Left lung (tissue), 10 donors: Measurements from ENCODE around the gene BORCS6. TPM values are rescaled to one million over a fixed set of nuclear protein-coding genes. Genes with fewer than 3 reads are reported as not detected.
A peak's percentile ranks its signal among the peaks of the same experiment; 100 is the strongest.

ENCODE experiments used
- ATAC-seq: fragments of 200-7000 bp; cut with Tn5 transposase; one replicate; pipeline ENCODE4 v1.9.1; 2020; ENCODE audit warnings: moderate library complexity
- DNase-seq, 4 donors: peaks; one replicate each; pipeline ENCODE4 v3.0.0-alpha.2; 2013 to 2020
- H3K27ac ChIP-seq, 2 donors: fragments of 200-600 bp; sonication (generic) in 1 of 2; one replicate each; pipeline versions ENCODE4 v1.5.0 to v1.8.0; 2020 to 2021
- H3K27me3 ChIP-seq, 2 donors: fragments of 200-600 bp; sonication (generic) in 1 of 2; one replicate each; pipeline versions ENCODE4 v1.5.0 to v1.8.0; 2020 to 2021
- H3K36me3 ChIP-seq, 2 donors: fragments of 200-600 bp; sonication (generic) in 1 of 2; one replicate each; pipeline versions ENCODE4 v1.5.0 to v1.8.0; 2020 to 2021
- H3K4me1 ChIP-seq, 2 donors: fragments of 200-600 bp; one replicate each; pipeline ENCODE4 v1.8.0; 2021
- H3K4me3 ChIP-seq, 2 donors: fragments of 200-600 bp; sonication (generic) in 1 of 2; one replicate each; pipeline versions ENCODE4 v1.5.0 to v1.8.0; 2020 to 2021; ENCODE audit warnings: mild to moderate bottlenecking in 1 of 2
- H3K9me3 ChIP-seq, 2 donors: fragments of 200-600 bp; sonication (generic) in 1 of 2; one replicate each; pipeline versions ENCODE4 v1.5.0 to v1.8.0; 2020 to 2021
- CTCF ChIP-seq, 2 donors: fragments of 200-600 bp; sonication (generic) in 1 of 2; IDR thresholded peaks; one replicate each; pipeline versions ENCODE4 v1.5.0 to v1.8.0; 2021; ENCODE audit warnings: antibody characterized with exemption in 2 of 2
- intact Hi-C, 2 donors: fragments of 100-400 bp; cut with DNase I; formaldehyde crosslinking; loops; one replicate each; pipeline versions ENCODE4 v1.11.2 to v1.14.2; 2022
- polyA plus RNA-seq, 6 donors: library from polyadenylated mRNA; unstranded; fragments of 120-200 nt; gene quantifications; one replicate each; pipeline ENCODE4 v1.2.1, GENCODE V29; 2013; ENCODE audit not compliant: insufficient read length in 6 of 6
- total RNA-seq, 2 donors: library from RNA; stranded (reverse); fragmentation: NEBNext Ultra II Directional; extraction: Animal tissue kit (Norgen Biotek cat#: 25700); gene quantifications; one replicate each; pipeline ENCODE4 v1.2.1, GENCODE V29; 2021
- donor health status: DM: no; HTN: yes; CAD: no.
- donor health status: DM: no; HTN: no; CAD: no.

BORCS6 gene
- total and polyA plus RNA-seq, 8 donors: 2.4 to 10.6 (median 3.3) TPM

- TF ChIP-seq CTCF (IDR thresholded peaks at IDR 0.05): no peak
- peak overlapping the region; percentile 3 to 29 for H3K4me3 ChIP-seq
Observed at GRCh38 chr17:8192070-8192815, 2.3 kb upstream of the BORCS6 start.

GRCh38 chr17:8190506-8190905, 526 bp upstream of the BORCS6 start:
- intact Hi-C loops: no loop called here
- H3K9me3 ChIP-seq: no peaks in the 10 kb centered on the region
- H3K27ac ChIP-seq: peak overlapping the region; percentile 63 to 97
- DNase-seq (no peak), ATAC-seq (no peak)
- peaks cover 14 to 64% of the 10 kb centered on the region in 2 donors for H3K4me1 ChIP-seq
- TF ChIP-seq CTCF (IDR thresholded peaks at IDR 0.05): no peak
- H3K36me3 ChIP-seq: no peaks in the 10 kb centered on the region
- no peaks in the 10 kb centered on the region for H3K27me3 ChIP-seq
- peak overlapping the region in 1 of 2 donors; percentile 83 for H3K4me3 ChIP-seq

More at GRCh38 chr17:8192070-8192815, 2.3 kb upstream of the BORCS6 start:
- ATAC-seq (peak; percentile 28), DNase-seq (peak in 3 of 4 donors; percentile 75 to 85 (median 82))
- no peaks in the 10 kb centered on the region for H3K36me3 ChIP-seq
- peak overlapping the region; percentile 80 to 83 for H3K27ac ChIP-seq
- H3K4me1 ChIP-seq: peaks cover 14 to 48% of the 10 kb centered on the region in 2 donors
- H3K27me3 ChIP-seq: no peaks in the 10 kb centered on the region
- intact Hi-C loops: no loop called here
- H3K9me3 ChIP-seq: no peaks in the 10 kb centered on the region

GRCh38 chr17:8189041-8189710, 804 bp downstream of the BORCS6 start:
- intact Hi-C loops: loop anchor here (5.0 to 10.0 kb wide), 2 partner anchors 33 to 64 kb away; partner anchors contain the start of gene HES7 (in 1 of the 2)
- TF ChIP-seq CTCF (IDR thresholded peaks at IDR 0.05): no peak
- peak; percentile 0 for ATAC-seq

GRCh38 chr17:8188263-8188839, 1.6 kb downstream of the BORCS6 start:
- no peaks in the 10 kb centered on the region for H3K27me3 ChIP-seq
- intact Hi-C loops: loop anchor here (5.0 to 10.0 kb wide), 2 partner anchors 34 to 64 kb away; partner anchors contain the start of gene HES7 (in 1 of the 2)

More at GRCh38 chr17:8189041-8189710, 804 bp downstream of the BORCS6 start:
- Histone ChIP-seq H3K9me3 (no peaks in the 10 kb centered on the region), H3K4me3 (peak overlapping the region; percentile 83 to 84), H3K36me3 (no peaks in the 10 kb centered on the region), H3K4me1 (peaks cover 14 to 65% of the 10 kb centered on the region in 2 donors), H3K27ac (peak overlapping the region; percentile 97), H3K27me3 (no peaks in the 10 kb centered on the region)
- peak in 1 of 4 donors; percentile 79 for DNase-seq

More at GRCh38 chr17:8188263-8188839, 1.6 kb downstream of the BORCS6 start:
- Histone ChIP-seq H3K4me3 (peak overlapping the region; percentile 83 to 84), H3K27ac (peak overlapping the region; percentile 97), H3K9me3 (no peaks in the 10 kb centered on the region), H3K4me1 (peaks cover 14 to 65% of the 10 kb centered on the region in 2 donors), H3K36me3 (no peaks in the 10 kb centered on the region)
- no peak for TF ChIP-seq CTCF (IDR thresholded peaks at IDR 0.05)
- DNase-seq (peak in 1 of 4 donors; percentile 41), ATAC-seq (no peak)
